Small intestine (tissue), 7 donors: ENCODE measurements around the gene PPP1R13B. TPM values are rescaled to one million over a fixed set of nuclear protein-coding genes. Genes with fewer than 3 reads are reported as not detected.

ENCODE experiments used
- DNase-seq, 2 donors: peaks; one replicate each; pipeline versions ENCODE4 v3.0.0 to v3.0.0-alpha.2; 2013
- FAIRE-seq: peaks from 2 replicates; lab custom pipeline; 2012; peaks lifted over from hg19 to GRCh38; lab: Jason Lieb, UNC
- H3K27ac ChIP-seq, 3 donors: one replicate each; pipeline ENCODE4 v1.5.1; 2013; ENCODE audit warnings: low read length in 2 of 3, mild to moderate bottlenecking in 2 of 3, control low read depth in 1 of 3, inconsistent platforms in 1 of 3, low read depth in 1 of 3, moderate library complexity in 1 of 3
- H3K27me3 ChIP-seq, 3 donors: one replicate each; pipeline ENCODE4 v1.6.1; 2013; ENCODE audit warnings: low read length in 3 of 3, inconsistent platforms in 1 of 3; ENCODE audit not compliant: control insufficient read depth in 3 of 3, insufficient read depth in 3 of 3
- H3K36me3 ChIP-seq, 3 donors: one replicate each; pipeline ENCODE4 v1.6.1; 2013; ENCODE audit warnings: low read length in 3 of 3, inconsistent platforms in 1 of 3, low read depth in 1 of 3, mild to moderate bottlenecking in 1 of 3, moderate library complexity in 1 of 3; ENCODE audit not compliant: control insufficient read depth in 3 of 3, insufficient read depth in 2 of 3
- H3K4me1 ChIP-seq, 3 donors: one replicate each; pipeline ENCODE4 v1.6.1; 2013; ENCODE audit warnings: low read length in 2 of 3, inconsistent platforms in 1 of 3, low read depth in 1 of 3, mild to moderate bottlenecking in 1 of 3, moderate library complexity in 1 of 3; ENCODE audit not compliant: control insufficient read depth in 3 of 3, insufficient read depth in 2 of 3
- H3K4me3 ChIP-seq, 3 donors: one replicate each; pipeline ENCODE4 v1.5.1; 2013; ENCODE audit warnings: low read length in 3 of 3, control low read depth in 1 of 3, inconsistent platforms in 1 of 3, low read depth in 1 of 3, mild to moderate bottlenecking in 1 of 3, moderate library complexity in 1 of 3
- H3K9me3 ChIP-seq, 2 donors: one replicate each; pipeline ENCODE4 v1.6.1; 2013; ENCODE audit warnings: low read depth in 1 of 2, low read length in 1 of 2; ENCODE audit not compliant: control insufficient read depth in 2 of 2, insufficient read depth in 1 of 2
- WGBS, 3 donors: extraction: QIAGEN DNeasy Blood & Tissue Kit; methylation state at CpG; one replicate each; pipeline ENCODE4 v1.1.7; 2013; 5-methylcytosine and 5-hydroxymethylcytosine counted together
- polyA plus RNA-seq, 4 donors: library from polyadenylated mRNA; stranded (reverse) in 3 of 4; unstranded in 1 of 4; fragments of 200-250 nt in 3 of 4; fragments of 120-200 nt in 1 of 4; gene quantifications; one replicate each; pipeline versions ENCODE4 v1.2.1 to v1.2.3, GENCODE V29; 2013
- donor health status: healthy with polysubstance abuse.
- donor health status: control.
- donor health status: control.
- donor health status: Bipolar disorder and iron deficiency.
- donor health status: healthy.

PPP1R13B gene
- polyA plus RNA-seq, 4 donors = 17.8 to 28.1 (median 23.3) TPM

GRCh38 chr14:103737432-103738045 lies 109.8 kb downstream of the PPP1R13B start:
- H3K27me3 ChIP-seq = no peaks in the 10 kb centered on the region
- no peak overlapping the region for H3K4me3 ChIP-seq
- peaks cover 6 to 93% (median 19%) of the 10 kb centered on the region in 3 donors for H3K36me3 ChIP-seq
- DNase-seq (no peak), FAIRE-seq (no peak)
- no peak overlapping the region for H3K27ac ChIP-seq
- WGBS, 3 donors = 91 to 93% (median 91%) methylated on average over 16 of the region's 16 CpGs
- no peaks in the 10 kb centered on the region for H3K9me3 ChIP-seq
- H3K4me1 ChIP-seq = no peaks in the 10 kb centered on the region

DNA sequence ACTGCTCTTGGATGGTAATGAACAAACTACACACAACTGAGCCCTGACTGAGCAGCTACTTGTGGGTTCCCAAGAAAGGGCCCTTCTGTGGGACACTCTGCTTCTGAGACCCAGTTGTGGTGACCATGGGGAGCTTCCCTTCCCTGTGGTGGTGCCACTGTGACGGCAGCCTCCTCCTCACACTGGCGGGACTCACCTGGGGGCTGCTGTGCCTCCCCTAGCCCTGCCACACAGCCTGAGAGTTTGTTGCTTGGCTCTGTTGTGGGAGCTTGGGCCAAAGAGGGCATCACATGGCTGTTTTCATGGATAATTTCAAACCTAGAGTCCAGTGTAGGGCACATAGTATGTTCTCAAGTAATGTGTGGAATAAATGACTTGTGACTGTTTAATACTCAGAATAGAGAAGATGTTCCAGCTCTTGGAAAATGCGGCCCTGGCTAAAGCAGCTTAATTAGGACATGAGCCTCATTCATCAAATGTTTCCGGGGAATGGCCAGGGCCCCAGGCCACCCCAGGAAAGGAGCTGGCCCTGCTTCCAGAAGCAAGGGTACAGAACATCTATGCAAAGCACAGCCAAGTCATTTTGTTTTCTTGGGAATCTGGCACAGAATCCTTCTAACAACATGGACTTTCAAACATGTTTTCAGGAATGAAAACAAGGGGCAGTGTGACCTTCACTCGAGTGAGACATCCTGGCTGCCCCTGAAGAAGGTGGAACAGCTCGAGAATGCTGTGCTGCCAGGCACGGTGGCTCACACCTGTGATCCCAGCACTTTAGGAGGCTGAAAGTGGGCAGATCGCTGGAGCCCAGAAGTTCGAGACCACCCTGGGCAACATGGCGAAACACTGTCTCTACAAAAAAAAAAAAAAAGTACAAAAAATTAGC lies 110.6 kb downstream of the PPP1R13B start:
- H3K4me3 ChIP-seq = no peak overlapping the region
- H3K9me3 ChIP-seq = no peaks in the 10 kb centered on the region
- FAIRE-seq = no peak
- H3K27me3 ChIP-seq = no peaks in the 10 kb centered on the region
- peak overlapping the region in 1 of 3 donors; percentile 1 for H3K27ac ChIP-seq
- 79 to 96% (median 88%) methylated on average over 10 of the region's 10 CpGs for WGBS, 3 donors
- no peaks in the 10 kb centered on the region for H3K4me1 ChIP-seq
- DNase-seq = no peak
- H3K36me3 ChIP-seq = peaks cover 6 to 93% (median 16%) of the 10 kb centered on the region in 3 donors

DNA sequence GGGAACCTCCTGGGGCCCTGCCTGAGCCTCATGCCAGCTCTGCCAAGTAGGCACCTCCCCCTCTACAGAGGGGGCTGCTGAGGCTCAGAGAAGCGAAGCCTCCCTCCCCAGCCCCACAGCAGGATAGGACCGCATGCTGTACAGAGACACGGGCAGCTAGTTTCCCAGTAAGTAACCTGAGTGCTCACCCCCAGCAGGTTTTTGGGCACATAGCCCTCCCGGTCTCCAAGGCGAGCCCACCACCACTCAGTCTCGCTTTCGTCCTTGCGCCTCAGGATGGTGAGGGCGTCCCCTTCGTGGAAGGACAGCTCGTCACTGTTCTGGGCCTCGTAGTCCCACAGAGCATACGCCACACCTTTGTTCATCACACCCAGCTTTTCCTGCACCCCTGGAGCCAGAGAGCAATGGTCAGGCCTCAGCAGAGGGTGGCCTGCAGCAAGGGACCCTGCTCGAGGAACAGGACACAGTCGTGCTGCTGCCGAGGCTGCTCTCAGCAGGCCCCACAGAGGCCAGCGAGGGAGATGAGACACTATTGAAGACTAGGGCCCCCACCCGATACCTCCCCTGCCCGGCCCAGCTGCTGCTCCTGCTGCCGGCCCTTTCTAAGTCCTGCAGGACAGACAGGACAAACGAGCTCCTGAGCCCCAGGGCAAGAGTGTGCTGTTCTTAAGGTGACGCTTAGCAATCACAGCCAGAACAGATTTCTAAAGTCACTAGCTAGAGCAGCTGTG lies 111.4 kb downstream of the PPP1R13B start:
- Histone ChIP-seq H3K36me3 (peaks cover 6 to 90% (median 16%) of the 10 kb centered on the region in 3 donors), H3K27ac (no peak overlapping the region), H3K27me3 (no peaks in the 10 kb centered on the region), H3K4me1 (no peaks in the 10 kb centered on the region), H3K4me3 (no peak overlapping the region), H3K9me3 (no peaks in the 10 kb centered on the region)
- 84 to 87% (median 86%) methylated on average over 22 of the region's 22 CpGs for WGBS, 3 donors
- FAIRE-seq = no peak
- no peak for DNase-seq

- DNase-seq (no peak), FAIRE-seq (no peak)
- Histone ChIP-seq H3K4me3 (no peak overlapping the region), H3K9me3 (no peaks in the 10 kb centered on the region), H3K36me3 (peaks cover 6 to 91% (median 14%) of the 10 kb centered on the region in 3 donors), H3K4me1 (no peaks in the 10 kb centered on the region), H3K27ac (no peak overlapping the region), H3K27me3 (no peaks in the 10 kb centered on the region)
- 72 to 88% (median 80%) methylated on average over 7 of the region's 7 CpGs for WGBS, 3 donors
Observed at GRCh38 chr14:103735439-103735814, 111.9 kb downstream of the PPP1R13B start.

GRCh38 chr14:103735022-103735421 lies 112.4 kb downstream of the PPP1R13B start:
- Histone ChIP-seq H3K4me3 (no peak overlapping the region), H3K4me1 (no peaks in the 10 kb centered on the region), H3K36me3 (peaks cover 6 to 91% (median 10%) of the 10 kb centered on the region in 3 donors), H3K27ac (no peak overlapping the region), H3K27me3 (no peaks in the 10 kb centered on the region), H3K9me3 (no peaks in the 10 kb centered on the region)
- 78 to 89% (median 84%) methylated on average over 12 of the region's 12 CpGs for WGBS, 3 donors
- DNase-seq (no peak), FAIRE-seq (no peak)

DNA sequence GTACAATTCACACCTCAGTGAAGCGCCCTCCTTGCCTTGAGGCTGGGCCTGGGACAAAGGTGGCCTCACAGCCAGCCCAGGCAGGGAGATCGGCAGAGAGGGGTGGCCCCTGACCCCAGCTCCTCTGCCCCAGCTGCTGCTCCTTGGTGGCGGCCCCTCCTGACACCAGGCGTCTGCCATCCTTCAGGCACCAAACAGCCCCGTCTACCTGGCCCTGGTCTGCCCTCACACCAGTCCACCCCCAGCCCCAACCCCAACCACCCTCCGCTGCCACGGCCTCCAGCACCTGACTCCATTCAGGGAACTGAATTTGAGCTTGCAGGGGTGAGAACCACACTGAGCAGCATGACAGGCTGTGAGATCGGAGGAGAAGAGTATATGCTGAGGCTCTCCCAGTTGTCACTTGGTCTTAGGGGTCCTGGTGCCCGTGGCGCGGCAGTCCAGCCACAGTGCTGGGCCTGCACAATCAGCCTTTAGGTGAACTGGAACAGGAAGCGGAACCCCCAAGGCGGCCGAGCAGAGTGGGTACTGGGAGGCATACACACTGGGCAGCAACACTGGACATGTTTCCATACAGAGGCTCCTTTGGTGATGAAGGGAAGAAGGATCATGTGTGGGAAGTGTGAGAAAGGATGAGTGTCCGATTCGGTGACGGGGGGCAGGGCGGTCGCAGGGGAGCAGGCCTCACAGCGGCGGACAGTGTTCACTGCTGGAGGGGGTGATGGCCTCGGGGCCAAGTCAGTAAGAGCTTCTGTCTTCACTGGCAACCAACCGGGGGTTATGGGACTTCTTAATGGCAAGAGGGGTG lies 113.1 kb downstream of the PPP1R13B start:
- Histone ChIP-seq H3K9me3 (no peaks in the 10 kb centered on the region), H3K36me3 (peaks cover 6 to 91% (median 11%) of the 10 kb centered on the region in 3 donors), H3K27ac (no peak overlapping the region), H3K27me3 (no peaks in the 10 kb centered on the region), H3K4me3 (no peak overlapping the region), H3K4me1 (no peaks in the 10 kb centered on the region)
- no peak for FAIRE-seq
- WGBS, 3 donors = 92 to 94% (median 93%) methylated on average over 23 of the region's 23 CpGs
- no peak for DNase-seq

DNA sequence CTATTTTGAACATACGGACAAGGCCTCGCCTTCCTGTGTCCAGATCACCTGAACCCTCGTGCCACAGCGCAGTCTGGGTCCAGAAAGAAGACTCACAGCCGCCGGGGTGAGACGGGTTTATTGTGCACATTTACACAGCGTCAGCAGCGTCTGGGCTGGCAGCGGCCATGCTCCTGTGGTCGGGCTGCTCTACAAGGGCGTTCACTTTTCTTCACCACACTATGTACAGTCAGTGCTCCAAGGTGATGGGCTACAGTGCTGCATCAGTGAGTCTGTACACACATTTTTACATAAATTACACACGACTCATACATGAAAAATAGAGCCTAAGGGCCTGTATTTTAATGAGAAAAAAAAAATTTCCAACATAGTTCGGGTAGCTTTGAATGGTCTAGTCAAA lies 113.7 kb downstream of the PPP1R13B start:
- Histone ChIP-seq H3K27me3 (no peaks in the 10 kb centered on the region), H3K4me1 (no peaks in the 10 kb centered on the region), H3K27ac (no peak overlapping the region), H3K9me3 (no peaks in the 10 kb centered on the region), H3K36me3 (peaks cover 6 to 91% (median 11%) of the 10 kb centered on the region in 3 donors), H3K4me3 (no peak overlapping the region)
- FAIRE-seq (no peak), DNase-seq (no peak)
- WGBS, 3 donors = 91 to 92% (median 92%) methylated on average over 14 of the region's 14 CpGs
